DND-41 (cell line): Measurements from ENCODE around the gene PRF1.

Experiments used
- ATAC-seq: fragments of 200-7000 bp; cut with Tn5 transposase; 3 replicates; pipeline ENCODE4 v1.9.1; 2021; ENCODE audit warnings: low read depth; ENCODE audit not compliant: insufficient read depth
- DNase-seq: peaks from one replicate; pipeline ENCODE4 v3.0.0-alpha.2; 2020
- H2AFZ ChIP-seq: 2 replicates; pipeline ENCODE4 v1.6.0; 2012; ENCODE audit warnings: low read depth, low read length
- H3K27ac ChIP-seq: 2 replicates; pipeline ENCODE4 v1.5.1; 2012; ENCODE audit warnings: low read length, inconsistent platforms
- H3K27me3 ChIP-seq: fragments of 200-600 bp; sonication (generic); 2 replicates; pipeline ENCODE4 v1.6.0; 2012; ENCODE audit warnings: low read length, mild to moderate bottlenecking, inconsistent platforms; ENCODE audit not compliant: insufficient read depth, poor library complexity
- H3K36me3 ChIP-seq: 2 replicates; pipeline ENCODE4 v1.5.1; 2012; ENCODE audit warnings: low read length, inconsistent platforms; ENCODE audit not compliant: insufficient read depth
- H3K4me1 ChIP-seq: 2 replicates; pipeline ENCODE4 v1.5.1; 2012; ENCODE audit warnings: mild to moderate bottlenecking, low read length; ENCODE audit not compliant: insufficient read depth
- H3K4me2 ChIP-seq: 2 replicates; pipeline ENCODE4 v1.6.0; 2012; ENCODE audit warnings: mild to moderate bottlenecking, moderate library complexity, low read length, inconsistent platforms; ENCODE audit not compliant: insufficient read depth
- H3K4me3 ChIP-seq, 2 experiments: fragments of 200-600 bp in 1 of 2; shearing (Covaris generic) in 1 of 2; 2 replicates each; pipeline ENCODE4 v1.5.1; 2012 to 2016; ENCODE audit warnings: inconsistent platforms in 2 of 2, low read length in 2 of 2, mild to moderate bottlenecking in 2 of 2, low read depth in 1 of 2, moderate library complexity in 1 of 2
- H3K79me2 ChIP-seq: 2 replicates; pipeline ENCODE4 v1.6.0; 2012; ENCODE audit warnings: low read length, inconsistent platforms; ENCODE audit not compliant: insufficient read depth
- H3K9ac ChIP-seq: 2 replicates; pipeline ENCODE4 v1.6.0; 2012; ENCODE audit warnings: low read depth, mild to moderate bottlenecking, inconsistent platforms, low read length, moderate library complexity
- H3K9me3 ChIP-seq: 2 replicates; pipeline ENCODE4 v1.5.1; 2012; ENCODE audit warnings: low read length, moderate library complexity, mild to moderate bottlenecking, inconsistent platforms; ENCODE audit not compliant: insufficient read depth, severe bottlenecking
- H4K20me1 ChIP-seq: 2 replicates; pipeline ENCODE4 v1.6.0; 2012; ENCODE audit warnings: low read length; ENCODE audit not compliant: insufficient read depth
- EZH2 ChIP-seq: IDR thresholded peaks from 3 replicates; pipeline ENCODE4 v1.6.1; 2012; ENCODE audit warnings: borderline replicate concordance, low read depth, mild to moderate bottlenecking, moderate library complexity, low read length, inconsistent platforms; ENCODE audit not compliant: severe bottlenecking
- TF ChIP-seq, protein P1 (sequence below): IDR thresholded peaks from 2 replicates; pipeline ENCODE4 v1.5.1; 2012; ENCODE audit warnings: borderline replicate concordance, low read length, moderate library complexity, mild to moderate bottlenecking; ENCODE audit not compliant: poor library complexity, severe bottlenecking; ENCODE audit errors: extremely low read depth

The PRF1 gene

DNA sequence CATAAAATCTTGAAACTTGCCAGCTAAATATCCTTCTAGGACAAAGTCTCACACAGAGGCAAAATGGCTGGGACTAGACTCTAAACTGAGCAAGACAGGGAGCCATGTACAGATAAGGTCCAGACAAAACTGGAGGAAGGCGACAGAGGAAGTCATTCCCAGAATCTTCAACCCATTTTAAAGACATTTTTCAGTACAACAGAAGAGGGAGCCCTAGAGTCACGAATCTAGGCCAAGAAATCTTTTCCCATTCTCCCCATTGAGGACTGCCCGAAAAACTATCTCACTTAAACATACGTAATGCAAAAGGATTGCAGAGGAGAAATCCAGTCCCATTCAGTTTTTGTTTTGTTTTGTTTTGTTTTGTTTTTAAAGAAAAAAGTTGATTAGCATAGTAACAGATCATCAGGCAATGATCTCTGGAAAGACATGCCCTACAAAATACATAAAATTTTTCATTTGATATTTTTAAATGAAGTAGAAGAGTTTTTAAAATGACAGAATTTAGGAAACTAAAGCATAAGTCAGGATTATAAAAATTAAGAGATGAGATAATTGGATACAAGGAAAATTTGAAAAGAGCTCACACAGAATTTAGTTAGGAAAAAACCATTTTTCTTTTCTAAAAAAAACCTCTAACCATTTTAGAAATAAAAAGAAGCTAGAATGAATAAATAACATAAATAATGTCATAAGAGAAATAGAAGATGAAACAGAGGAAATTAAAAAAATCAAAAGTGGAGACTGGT lies 16.9 kb upstream of the PRF1 start:
- no peak overlapping the region for H3K4me3 ChIP-seq
- H3K27me3 ChIP-seq: no peaks in the 10 kb centered on the region
- no peak overlapping the region for H3K4me2 ChIP-seq
- H3K27ac ChIP-seq: no peak overlapping the region
- H3K9ac ChIP-seq: no peak overlapping the region
- H3K79me2 ChIP-seq: no peaks in the 10 kb centered on the region
- ATAC-seq: no peak
- peaks cover 14% of the 10 kb centered on the region for H3K9me3 ChIP-seq
- DNase-seq: no peak
- H3K36me3 ChIP-seq: no peaks in the 10 kb centered on the region
- no peaks in the 10 kb centered on the region for H3K4me1 ChIP-seq
- TF ChIP-seq, protein P1, sequence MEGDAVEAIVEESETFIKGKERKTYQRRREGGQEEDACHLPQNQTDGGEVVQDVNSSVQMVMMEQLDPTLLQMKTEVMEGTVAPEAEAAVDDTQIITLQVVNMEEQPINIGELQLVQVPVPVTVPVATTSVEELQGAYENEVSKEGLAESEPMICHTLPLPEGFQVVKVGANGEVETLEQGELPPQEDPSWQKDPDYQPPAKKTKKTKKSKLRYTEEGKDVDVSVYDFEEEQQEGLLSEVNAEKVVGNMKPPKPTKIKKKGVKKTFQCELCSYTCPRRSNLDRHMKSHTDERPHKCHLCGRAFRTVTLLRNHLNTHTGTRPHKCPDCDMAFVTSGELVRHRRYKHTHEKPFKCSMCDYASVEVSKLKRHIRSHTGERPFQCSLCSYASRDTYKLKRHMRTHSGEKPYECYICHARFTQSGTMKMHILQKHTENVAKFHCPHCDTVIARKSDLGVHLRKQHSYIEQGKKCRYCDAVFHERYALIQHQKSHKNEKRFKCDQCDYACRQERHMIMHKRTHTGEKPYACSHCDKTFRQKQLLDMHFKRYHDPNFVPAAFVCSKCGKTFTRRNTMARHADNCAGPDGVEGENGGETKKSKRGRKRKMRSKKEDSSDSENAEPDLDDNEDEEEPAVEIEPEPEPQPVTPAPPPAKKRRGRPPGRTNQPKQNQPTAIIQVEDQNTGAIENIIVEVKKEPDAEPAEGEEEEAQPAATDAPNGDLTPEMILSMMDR: peak; percentile 56
- no peak for TF ChIP-seq EZH2
- H4K20me1 ChIP-seq: no peaks in the 10 kb centered on the region
- no peak overlapping the region for H2AFZ ChIP-seq

DNA sequence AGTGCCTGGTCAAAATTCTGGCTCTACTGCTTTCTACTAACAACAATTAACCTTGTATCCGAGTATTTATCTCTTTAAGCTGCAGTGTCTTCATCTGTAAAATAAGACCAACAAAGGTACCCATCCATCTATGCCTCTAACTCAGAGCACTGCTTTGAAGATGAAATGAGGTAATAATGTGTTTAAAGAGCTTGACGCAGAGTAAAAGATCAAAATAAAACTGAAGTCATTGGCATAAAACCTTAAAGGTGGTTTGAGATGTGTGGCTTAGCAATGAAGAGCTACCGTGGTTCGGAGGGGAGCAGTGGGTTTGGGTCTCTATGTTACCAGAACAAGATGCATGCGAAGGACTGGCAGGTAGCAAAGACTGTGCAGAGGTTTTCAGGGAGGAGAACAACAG lies 16.1 kb upstream of the PRF1 start:
- Histone ChIP-seq H3K4me1 (no peaks in the 10 kb centered on the region), H3K27ac (no peak overlapping the region), H3K4me3 (no peak overlapping the region), H3K79me2 (no peaks in the 10 kb centered on the region), H4K20me1 (no peaks in the 10 kb centered on the region), H3K36me3 (no peaks in the 10 kb centered on the region), H3K9ac (no peak overlapping the region), H3K4me2 (no peak overlapping the region), H3K9me3 (peaks cover 14% of the 10 kb centered on the region), H2AFZ (no peak overlapping the region), H3K27me3 (no peaks in the 10 kb centered on the region)
- ATAC-seq: no peak
- TF ChIP-seq EZH2: no peak
- TF ChIP-seq, protein P1: no peak
- no peak for DNase-seq

- peaks cover 13% of the 10 kb centered on the region for H3K9me3 ChIP-seq
- H3K27ac ChIP-seq: no peak overlapping the region
- H3K4me1 ChIP-seq: no peaks in the 10 kb centered on the region
- H2AFZ ChIP-seq: no peak overlapping the region
- H3K36me3 ChIP-seq: no peaks in the 10 kb centered on the region
- H3K4me2 ChIP-seq: no peak overlapping the region
- no peak overlapping the region for H3K4me3 ChIP-seq
- no peaks in the 10 kb centered on the region for H4K20me1 ChIP-seq
- TF ChIP-seq, protein P1: no peak
- no peak for TF ChIP-seq EZH2
- H3K79me2 ChIP-seq: no peaks in the 10 kb centered on the region
- ATAC-seq: no peak
- no peak for DNase-seq
- no peak overlapping the region for H3K9ac ChIP-seq
- H3K27me3 ChIP-seq: no peaks in the 10 kb centered on the region
Observed at GRCh38 chr10:70617798-70618568, 15.4 kb upstream of the PRF1 start.
